ENCODE data around the gene GSK3B. TPM values are rescaled to one million over a fixed set of nuclear protein-coding genes. Genes with fewer than 3 reads are reported as not detected.

GSK3B gene
- total and polyA plus RNA-seq, 10 of the 15 experiments (the other 5 are each of a cell fraction or from before 2014, with no cell fraction given): 8.5 to 49.8 (median 25.5) TPM

GRCh38 chr3:120018299-120018698 lies 75.9 kb downstream of the GSK3B start (continued):
- TF ChIP-seq ZBTB40 (IDR thresholded peaks at IDR 0.05; ENCODE audit: borderline replicate concordance): no peak
- no peak for TF ChIP-seq USF2 (IDR thresholded peaks at IDR 0.05; ENCODE audit: borderline replicate concordance, low read depth, low read length)

- WGBS (ENCODE audit: insufficient coverage, insufficient replicate concordance, low lambda C conversion rate, missing lambda C conversion rate): 68% methylated on average over 3 of the region's 3 CpGs
- Histone ChIP-seq H2AFZ (ENCODE audit: control insufficient read depth, low read depth, low read length) (no peak overlapping the region), H3K9ac (ENCODE audit: control insufficient read depth, insufficient read depth, low read length) (no peak overlapping the region), H3K4me1 (ENCODE audit: control insufficient read depth, insufficient read depth, low read length) (peaks cover 13% of the 10 kb centered on the region), H3K36me3 (ENCODE audit: control insufficient read depth in 2 of 2, insufficient read depth in 2 of 2, low read length in 1 of 2) (no peaks in the 10 kb centered on the region), H4K20me1 (ENCODE audit: control insufficient read depth, insufficient read depth) (peaks cover 2% of the 10 kb centered on the region; the same call in 1 of the 2 replicates), H3K27ac (ENCODE audit: control insufficient read depth, insufficient read depth) (no peak overlapping the region), H3K79me2 (ENCODE audit: control insufficient read depth, insufficient read depth, low read length) (peaks cover 89% of the 10 kb centered on the region), H3K9me3 (replicated peaks; ENCODE audit: control insufficient read depth, insufficient read depth, low read length) (no peaks in the 10 kb centered on the region; the same call in 2 of the 3 replicates), H3K27me3 (replicated peaks in 1 of 2; ENCODE audit: control insufficient read depth in 2 of 2, insufficient read depth in 2 of 2, low read length in 1 of 2) (no peaks in the 10 kb centered on the region), H3K4me3 (no peak overlapping the region), H3K4me2 (ENCODE audit: control insufficient read depth, insufficient read depth) (no peak overlapping the region)
- DNase-seq (ENCODE audit: low read depth, low spot score) (no peak), ATAC-seq (peak; percentile 46), FAIRE-seq (no peak)
- TF ChIP-seq ZBTB11 (CRISPR knock-in tag; IDR thresholded peaks at IDR 0.05): no peak
- no peak for TF ChIP-seq POLR2AphosphoS2 (IDR thresholded peaks at IDR 0.05; ENCODE audit: low read depth, low read length)
- TF ChIP-seq ATF7 (IDR thresholded peaks at IDR 0.05; ENCODE audit: low read depth): no peak
- no peak for TF ChIP-seq RB1 (IDR thresholded peaks at IDR 0.05; ENCODE audit: borderline replicate concordance)
- RAD21 ChIA-PET (ENCODE audit: unreplicated experiment): no interaction called here
- SMC1A ChIA-PET (ENCODE audit: uncharacterized antibody, unreplicated experiment): no interaction called here
- POLR2A ChIA-PET: no interaction called here
- CTCF ChIA-PET: no interaction called here
- in situ Hi-C loops (cut with MboI) (no loop called here), intact Hi-C loops (cut with micrococcal nuclease; ENCODE audit: unreplicated experiment) (no loop called here)
- no TSS peak for BruUV-seq (replicated peaks)
Observed at GRCh38 chr3:120017692-120018091, 76.6 kb downstream of the GSK3B start.
